ENCODE data around the gene SORCS2.

Gene SORCS2

DNA sequence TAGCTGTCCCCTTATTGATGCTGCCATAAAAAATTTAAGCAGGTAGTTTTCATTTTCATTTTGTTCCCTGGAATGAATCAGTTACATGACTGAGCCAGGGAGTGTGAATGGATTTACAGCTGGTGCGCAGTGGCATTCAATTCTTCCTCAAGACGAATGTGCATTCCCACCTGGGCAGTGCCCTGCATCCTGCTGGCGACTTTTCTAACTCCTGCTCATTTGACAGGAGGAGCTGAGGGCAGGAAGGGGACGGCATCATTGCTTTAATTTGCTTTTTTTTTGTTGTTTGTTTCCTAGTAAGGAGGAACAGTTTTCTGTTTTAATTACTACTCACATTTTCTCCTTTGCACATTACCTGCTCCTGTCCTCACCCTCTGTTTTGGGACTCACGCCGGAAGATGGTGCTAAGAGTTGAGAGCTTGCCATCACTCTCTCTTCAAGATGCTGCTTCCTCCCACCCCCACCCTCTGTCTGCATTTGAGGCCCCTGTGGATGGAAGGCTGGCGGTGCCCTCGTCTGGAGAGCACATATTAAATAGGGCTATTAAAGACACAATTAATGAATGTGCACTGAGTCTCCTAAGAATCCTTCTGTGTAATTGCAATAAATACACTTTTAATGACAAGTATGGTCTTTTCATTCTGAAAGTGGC lies 206.6 kb downstream of the SORCS2 start:
- DNase-seq, result no peak

DNA sequence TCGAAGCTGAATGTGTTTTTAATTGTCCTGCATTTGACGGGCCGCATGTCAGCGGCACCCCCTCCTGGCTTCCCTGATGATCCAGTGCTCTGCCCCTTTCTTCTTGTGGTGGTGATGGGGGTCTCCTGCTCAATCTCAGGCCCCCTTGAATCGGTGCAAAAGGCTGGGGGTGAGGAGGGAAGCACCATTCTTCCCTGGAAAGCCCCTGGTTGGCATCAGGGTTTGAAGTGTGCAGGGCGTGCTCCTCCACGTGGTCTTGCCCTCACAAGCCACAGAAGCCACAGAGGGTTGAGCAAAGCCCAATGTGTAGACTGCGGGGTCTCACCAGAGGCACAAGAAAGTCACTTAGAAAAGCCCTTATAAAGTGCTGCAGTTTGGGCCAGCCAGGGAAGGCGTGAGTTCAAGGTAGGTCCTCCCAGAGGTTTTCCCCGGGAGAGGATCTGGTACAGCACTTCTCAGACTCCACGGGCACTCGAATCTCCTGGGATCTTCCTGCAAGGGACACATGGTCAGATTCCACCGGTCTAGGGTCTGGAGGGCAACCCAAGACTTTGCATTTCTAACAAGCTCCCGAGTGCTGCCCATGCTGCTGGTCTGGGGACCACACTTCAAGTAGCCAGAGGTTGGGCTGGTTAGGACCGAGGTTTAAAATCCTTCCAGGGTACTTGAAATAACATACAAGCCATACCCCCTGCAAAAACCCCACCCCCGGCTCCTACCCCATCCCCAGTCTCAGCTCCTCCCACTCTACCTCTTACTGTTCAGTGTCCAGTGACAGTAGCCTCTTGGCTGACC lies 207.3 kb downstream of the SORCS2 start:
- no peak for DNase-seq

DNA sequence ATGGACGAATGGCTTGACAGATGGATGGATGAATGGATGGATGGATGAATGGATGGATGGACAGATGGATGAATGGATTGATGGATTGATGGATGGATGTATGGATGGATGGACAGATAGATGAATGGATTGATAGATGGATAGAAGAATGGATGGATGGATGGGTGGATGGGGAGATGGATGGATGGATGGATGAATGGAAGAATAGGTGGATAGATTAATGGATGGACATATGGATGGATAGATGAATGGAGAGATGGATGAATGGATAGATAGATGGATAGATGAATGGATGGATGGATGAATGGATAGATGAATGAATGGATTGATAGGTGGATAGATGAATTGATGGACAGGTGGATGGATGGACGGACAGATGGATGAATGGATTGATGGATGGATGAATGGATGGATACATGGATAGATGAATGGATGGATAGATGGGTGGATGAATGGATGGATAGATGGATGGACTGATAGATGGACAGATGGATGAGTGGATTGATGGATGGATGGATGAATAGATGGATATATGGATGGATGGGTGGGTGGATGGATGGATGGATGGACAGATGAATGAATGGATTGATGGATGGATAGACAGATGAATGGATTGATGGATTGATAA lies 208.4 kb downstream of the SORCS2 start:
- no peak for DNase-seq

DNA sequence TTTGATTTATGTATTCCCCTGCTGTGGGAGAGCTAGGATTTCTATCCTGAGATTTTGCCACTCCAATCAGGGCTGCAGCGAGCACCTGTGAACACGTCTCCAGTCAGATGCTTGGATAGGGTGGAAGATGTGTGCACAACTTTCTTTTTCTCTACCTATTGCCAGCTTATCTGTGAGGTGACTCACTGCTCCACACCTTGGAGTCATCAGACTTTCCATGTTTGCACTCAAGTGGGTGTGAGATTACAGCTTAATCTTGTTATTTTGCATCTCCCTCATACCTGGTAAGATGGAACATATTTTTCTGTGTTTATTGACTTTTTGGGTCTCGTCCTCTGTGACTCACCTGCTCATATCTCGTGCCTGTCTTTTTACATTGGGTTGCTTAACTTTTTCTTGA lies 210.2 kb downstream of the SORCS2 start:
- no peak for DNase-seq

DNA sequence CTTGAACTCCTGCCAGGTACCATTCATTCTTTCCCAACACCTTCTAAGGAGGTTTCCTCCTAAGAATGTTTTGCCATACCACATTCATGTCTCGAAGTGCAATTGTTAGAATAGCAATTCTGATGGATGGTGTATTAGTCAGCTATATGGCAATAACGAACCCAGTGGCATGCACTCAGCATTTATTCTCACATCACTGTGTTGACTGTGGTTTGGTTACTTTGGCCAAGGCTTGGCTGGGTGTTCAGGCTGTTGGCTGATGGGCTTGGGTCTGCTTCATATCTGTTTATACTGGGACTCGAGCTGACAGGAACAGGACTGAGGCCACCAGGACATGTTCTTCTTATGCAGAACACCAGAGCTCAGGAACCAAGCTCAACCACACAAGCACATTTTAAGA lies 210.7 kb downstream of the SORCS2 start:
- DNase-seq, result no peak

DNA sequence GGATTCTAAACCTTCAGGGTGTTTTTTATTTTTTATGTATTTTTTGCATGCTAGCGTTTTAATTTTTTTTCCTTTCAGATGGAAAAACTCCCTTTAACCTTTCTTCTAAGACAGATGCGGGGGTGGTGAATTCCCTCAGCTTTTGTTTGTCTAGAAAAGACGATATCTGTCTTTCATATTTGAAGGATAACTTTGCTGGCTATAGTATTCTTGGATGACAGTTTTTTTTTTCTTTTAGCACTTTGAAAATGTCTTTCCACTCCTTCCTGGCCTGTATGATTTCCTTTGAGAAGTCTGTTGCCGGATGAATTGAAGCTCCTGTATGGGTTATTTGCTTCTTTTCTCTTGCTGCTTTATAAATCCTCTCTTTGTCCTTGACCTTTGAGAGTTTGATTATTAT lies 215.8 kb downstream of the SORCS2 start:
- DNase-seq, result no peak

DNA sequence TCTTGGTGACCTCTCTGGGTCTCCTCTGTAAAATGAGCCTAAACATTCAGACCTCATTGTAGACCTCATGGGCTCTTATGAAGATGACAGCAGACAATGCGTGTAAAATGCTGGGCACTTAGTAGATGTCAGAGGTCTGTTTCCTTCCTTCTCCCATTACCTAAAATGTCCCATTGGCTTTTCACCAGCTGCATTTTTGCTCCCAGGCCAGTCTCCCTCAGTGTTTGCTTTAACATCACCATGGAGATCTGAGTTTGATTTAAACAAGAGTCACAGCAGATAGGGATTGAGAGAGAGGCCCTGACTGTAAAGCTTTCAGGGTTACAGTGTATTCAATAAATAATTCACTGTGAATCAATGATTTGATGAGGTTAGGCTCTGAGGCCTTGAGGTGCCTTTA lies 218.1 kb downstream of the SORCS2 start:
- DNase-seq, result no peak

DNA sequence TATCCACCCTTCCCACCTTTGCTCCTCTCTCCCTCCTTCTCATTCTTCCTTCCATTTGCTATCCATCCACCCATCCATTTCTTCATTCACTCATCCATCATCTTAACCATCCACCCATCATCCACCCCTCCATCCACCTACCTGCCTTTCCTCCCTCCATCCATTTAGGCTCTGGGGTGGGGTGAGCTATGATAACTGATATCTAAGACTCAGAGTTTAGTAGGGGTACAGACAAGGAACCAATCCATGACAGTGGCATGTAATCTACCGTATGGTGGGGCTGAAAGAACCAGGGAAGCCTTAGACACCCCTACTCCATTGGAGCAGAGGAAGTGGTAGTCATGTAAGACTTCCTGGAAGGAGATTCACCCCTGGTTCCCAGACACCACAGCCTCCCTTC lies 219.2 kb downstream of the SORCS2 start:
- DNase-seq, result no peak

DNA sequence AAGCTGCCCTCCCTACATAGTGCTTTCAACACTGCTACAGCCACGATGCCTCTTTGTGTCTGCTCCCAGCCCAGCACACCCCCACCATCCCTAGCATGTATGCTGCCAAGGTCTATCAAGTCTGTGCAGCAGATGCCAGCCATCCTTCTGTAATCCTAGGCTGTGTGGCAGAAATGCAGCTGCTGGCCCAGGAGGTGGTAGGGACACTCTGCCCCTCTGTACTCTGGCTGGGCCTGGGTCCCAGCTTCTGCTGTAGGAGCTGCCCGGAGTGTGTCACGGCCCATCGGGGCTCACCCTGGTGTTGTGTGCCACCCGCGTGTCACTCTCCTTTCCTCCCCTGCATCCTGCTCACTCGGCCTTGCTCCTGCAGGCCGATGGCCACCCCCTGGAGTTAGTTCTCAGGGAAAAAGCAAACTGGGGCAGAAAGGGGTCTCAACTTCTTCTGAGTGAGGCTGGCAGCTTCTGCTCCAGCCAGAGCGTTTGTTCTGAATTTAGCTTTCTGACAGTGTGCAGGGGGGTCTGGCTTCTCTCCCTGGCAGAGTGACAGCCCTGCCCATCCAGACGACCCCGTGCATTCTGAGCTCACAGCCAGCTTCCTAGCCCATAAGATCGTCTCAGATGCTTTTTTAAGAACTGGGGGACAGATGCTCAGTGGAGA lies 219.7 kb downstream of the SORCS2 start:
- DNase-seq, result no peak

DNA sequence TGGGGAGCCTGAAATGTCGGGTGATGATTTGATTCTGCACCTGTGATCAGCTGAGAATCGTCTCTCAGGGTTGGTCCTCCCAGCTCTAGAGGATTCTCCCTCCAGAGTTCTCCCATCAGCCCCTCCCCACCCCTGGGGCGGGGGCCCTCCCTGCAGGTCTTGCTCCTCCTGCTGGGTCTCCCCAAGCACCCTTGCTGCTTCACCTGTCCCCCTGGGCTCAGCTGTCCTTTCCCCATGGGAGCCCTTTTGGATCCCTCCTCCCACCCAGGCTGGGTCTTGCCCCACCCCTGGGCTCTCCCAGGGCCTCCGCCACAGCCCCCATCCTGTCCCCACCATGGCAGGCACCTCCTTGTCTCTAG lies 220.2 kb downstream of the SORCS2 start:
- no peak for DNase-seq

DNA sequence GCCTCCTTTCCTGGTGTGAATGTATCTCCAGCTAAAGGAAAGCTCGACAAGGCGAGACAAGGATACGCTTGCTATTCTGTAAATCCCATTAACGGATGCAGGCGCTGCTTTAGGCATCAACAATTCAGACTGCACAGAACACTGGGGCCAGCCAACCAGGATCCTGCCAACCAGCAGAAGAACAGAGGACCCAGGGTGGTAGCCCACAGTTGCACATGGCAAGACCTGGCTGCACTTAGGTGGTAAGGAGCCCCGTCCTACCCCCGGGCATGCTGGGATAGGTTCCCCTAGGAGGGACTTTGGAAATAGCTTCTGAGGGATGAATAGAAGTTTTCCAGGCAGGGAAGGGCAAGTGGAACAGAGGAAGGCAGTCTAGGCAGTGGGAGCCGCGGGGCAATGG lies 221.7 kb downstream of the SORCS2 start:
- no peak for DNase-seq

DNA sequence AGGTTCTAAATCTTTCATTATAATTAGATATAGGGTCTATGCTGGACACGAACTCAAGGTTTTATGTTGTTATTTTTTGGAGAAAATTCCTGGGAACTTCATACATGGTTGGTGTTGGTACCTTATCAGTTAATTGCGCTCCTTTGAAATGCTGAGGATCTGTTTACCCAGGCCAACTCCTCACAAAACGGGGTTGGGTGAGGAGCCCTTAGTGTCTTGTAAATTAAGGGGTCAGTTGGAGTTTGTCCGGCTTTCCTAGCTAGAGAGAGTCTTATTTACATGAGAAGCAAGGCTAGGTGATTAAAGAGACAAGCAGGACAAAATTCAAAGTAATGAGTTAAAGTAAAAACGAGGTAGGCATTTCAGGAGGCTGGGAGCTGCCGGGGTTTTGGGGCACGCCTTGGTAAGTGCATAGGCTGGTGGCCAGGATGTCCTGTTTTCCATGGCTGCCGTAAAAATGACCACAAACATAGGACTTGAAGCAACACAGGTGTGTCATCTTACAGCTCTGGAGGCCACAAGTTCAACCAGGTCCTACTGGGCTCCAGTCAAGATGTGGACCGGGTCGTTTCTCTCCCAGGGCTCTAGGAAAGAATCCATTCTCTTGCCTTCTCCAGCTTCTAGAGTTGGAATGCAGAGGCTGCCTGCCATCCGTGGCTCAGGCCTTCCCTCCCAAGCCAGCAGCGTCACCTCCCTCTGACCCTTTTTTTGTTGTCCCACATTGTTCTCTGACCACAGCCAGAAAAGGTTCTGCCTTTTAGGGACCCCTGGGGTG lies 222.6 kb downstream of the SORCS2 start:
- no peak for DNase-seq

DNA sequence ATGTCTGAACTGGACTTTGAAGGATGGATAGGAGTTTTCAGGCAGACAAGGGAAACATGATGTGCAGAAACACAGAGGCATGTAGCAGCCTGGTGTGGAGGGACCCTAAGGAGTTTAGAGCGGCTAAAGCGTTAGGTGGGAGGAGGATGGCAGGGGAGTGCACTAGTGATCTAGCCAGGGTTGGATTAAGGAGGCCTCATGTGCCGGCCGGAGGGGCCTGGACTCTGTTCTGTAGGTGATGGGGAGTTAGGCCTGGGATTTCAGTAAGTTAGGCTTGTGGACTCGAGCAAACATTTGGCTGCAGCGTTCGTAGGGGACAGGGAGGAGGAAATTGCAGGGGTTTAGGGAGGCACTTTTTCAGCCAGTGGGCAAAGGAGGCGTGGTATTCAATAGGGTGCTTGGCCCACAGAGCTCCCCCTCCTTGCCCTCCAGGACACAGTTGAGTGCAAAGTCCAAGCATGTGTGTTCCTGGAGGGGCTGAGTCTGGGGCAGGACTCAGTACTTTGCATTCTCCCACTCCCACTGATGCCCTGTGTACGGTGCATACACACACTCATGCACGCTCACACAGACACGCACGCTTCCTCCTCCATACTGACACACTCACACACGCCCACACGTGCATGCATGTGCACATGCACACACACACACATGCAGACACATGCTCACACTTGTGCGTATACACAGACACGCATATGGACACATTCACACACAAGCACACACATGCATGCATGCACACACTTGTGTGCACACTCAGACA lies 223.8 kb downstream of the SORCS2 start:
- DNase-seq, result no peak

DNA sequence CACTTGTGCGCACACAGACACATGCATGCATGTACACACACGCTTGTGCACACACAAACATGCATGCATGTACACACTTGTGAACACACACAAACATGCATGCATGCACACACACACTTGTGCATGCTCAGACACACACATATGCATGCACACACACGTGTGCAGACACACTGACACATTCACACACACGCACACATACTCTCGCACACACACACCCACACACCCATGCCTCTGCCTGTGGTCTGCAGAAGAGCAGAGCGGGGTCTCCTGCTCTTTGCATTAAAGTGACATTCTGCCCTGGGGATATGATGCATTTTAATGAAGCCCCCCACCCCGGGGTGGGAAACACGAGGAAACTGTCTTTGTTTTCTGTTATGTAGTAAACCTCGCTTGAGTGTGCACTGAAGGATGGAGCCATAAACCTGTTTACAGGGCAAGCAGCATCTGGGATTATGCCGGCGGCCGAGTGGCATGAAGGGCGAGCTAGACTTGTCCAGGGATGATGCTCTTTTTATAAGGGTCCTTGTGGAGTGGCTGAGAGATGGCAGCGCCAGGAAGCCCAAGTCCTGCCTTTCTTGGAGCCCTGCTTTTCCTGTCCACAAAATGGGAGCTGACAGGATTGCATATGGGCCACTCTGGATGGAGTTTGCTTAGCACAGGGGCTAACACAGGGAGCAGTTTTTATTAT lies 224.6 kb downstream of the SORCS2 start:
- DNase-seq, result no peak

DNA sequence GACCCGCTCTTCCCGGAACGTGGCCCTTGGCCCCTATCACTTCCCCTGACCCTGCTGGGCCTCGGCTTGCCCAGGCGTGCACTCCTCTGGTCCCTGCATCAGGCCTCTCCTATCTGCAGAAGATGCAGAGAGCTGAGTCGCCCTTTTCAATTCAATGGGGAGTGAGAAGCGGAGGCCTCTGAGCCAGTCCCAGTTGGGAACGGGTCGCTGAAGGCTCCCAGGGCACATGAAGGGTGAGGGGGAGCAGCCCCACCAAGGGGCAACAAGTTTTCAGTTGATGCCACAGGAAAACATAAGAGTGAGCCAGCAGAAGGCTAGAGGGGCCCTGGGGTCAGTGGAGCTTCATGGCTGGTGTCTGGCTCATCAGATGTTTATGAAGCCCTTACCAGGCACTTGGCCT lies 225.3 kb downstream of the SORCS2 start:
- no peak for DNase-seq

DNA sequence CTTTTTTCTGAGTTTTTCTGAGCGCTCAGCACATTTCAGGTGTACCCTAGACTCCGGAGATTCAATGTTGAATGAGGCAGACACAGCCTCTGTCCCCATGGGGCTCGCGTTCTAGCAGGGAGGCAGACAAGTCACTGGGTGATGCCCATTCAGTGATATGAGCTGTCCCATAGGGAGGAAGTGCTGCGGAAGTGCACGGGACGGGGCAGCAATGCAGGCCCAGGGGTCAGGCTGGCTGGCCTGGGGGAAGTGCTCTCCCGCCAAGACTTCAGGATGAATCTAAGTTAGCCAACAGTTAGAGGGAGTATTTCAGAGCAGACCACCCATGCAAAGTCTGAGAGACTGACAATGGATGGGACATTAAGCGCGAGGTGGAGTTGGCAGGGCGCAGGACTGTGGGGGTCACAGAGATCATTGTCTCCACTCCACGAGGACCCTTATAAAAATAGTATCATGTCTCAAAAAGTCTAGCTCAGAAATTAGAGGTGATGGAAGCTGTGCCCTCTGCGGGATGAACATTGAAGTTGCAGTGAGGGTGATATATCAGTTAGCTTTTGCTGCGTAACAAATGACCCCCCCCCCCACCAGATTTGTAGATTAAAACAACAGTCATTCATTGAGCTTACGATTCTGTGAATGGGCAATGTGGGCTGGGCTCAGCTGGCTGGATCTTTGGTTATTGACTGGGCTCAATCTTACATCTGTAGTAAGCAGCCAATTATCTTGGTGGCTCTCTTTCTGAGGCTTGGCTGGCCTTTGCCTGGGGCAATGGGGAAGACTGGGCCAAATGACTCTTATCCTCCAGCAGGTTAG lies 226.0 kb downstream of the SORCS2 start:
- DNase-seq, result no peak

DNA sequence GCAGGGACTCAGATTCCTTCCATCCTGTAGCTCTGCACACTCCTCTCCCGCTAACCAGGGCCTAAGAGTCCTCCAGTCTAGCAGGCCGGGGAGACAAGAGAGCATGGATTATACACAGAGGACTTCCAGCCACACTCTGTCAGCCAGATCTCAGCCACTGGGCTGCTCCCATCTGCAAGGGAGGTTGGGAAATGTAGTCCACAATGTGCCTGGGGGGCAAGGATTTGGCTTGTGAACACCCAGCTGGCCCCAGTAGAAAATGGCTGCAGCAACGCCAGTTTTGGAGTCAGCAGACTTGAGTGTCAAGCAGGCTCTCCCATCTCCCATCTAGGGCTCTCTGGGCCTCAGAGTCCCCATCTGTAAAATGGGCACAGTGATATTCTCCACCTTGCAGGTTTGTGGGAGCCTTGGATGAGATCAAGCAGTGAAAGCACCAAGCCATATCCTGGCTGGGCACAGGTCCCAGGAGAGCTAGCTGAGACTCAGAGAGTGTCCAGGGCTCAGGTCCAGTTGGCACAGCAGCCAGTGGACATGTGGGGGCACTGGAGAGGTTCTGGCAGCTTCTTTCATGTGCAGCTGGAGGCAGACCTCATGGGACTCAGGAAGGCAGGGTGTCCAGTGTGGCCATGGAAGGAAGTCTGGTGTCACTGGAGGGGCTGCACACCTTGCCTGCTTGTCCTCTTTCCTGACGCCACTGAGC lies 227.8 kb downstream of the SORCS2 start:
- no peak for DNase-seq

DNA sequence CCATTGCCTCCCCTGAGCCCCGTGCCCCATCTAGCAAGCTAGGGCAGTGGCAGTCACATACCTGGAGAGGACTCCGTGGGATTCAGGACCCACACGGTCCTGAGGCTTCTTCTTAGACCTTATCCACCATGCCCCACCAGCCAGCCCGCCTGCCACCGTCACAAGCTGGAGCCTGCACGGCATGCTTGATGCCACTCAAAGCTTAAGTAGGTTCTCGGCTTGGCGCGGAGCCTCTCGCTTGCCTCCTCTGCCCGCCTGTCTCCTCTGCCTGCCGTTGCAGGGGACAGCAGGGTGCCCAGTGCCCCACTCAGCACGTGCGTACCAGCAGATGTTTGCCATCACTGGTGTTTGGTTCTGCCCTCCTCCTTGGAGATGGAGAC lies 228.3 kb downstream of the SORCS2 start:
- no peak for DNase-seq

DNA sequence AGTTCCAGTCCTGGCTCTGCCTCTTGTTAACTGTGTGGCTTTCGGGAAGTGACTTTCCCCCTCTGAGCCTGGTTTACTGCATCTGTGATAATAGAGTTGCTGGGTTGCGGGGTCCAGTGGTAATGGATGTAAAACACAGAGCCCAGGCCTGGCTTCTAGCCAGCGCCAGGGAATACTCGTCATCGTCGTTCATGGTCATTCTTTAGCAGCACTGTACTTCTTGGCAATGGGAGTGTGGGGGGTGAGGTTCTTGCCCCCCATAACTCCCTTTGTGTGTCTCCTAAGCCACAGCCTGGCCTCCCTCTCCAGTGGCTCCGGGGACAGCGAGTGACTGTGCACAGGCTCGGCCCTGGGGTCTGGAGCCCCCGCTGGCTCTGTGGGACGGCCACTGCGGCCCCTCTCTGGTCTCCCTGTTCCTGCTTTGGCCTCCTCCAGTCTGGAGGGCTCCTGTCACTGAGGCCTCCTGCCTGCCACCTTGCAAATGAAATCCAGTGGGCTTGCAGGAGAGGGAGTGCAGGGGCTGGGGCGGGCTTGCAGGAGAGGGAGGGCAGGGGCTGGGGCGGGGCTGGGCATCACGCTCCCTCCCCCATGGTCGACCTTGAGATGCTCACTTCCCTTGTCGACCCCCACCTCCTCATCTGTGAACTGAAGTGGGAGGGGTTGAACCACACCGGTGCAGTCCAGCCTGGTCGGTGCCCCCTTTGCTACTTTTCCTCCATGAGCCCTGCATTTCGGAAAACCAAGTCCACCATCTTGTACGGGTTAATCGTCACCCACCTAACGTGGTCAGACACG lies 229.2 kb downstream of the SORCS2 start:
- no peak for DNase-seq
